ENCODE data around the gene TGM1. TPM values are rescaled to one million over a fixed set of nuclear protein-coding genes. Genes with fewer than 3 reads are reported as not detected.

Gene TGM1
- total RNA-seq, 4 donors from 2014 or later, result 0.52 to 3.3 (median 1.6) TPM

DNA sequence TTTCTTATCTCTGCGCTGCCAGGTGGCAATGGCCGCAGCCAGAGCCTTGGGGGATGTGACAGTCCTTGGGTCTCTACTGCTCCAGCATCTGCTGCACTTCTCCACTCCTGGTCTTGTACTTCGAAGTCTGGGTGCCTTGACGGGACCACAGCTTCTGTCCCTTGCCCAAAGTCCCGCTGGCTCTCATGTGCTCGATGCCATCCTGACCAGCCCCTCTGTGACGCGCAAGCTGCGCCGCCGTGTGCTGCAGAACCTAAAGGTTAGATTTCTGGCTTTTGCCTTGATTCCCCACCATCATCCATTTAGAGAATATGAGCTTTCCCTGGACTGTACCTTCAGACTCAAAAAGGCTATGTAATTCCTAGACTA is 41.0 kb upstream of the TGM1 start:
- Histone ChIP-seq H3K9me3 (no peaks in the 10 kb centered on the region), H3K27ac (replicated peaks in 1 of 4) (no peak overlapping the region), H3K36me3 (peaks cover 54 to 69% (median 65%) of the 10 kb centered on the region in 4 donors), H3K27me3 (no peaks in the 10 kb centered on the region), H3K4me1 (peaks cover 14 to 38% (median 27%) of the 10 kb centered on the region in 4 donors), H3K4me3 (no peak overlapping the region)
- TF ChIP-seq EP300 (IDR thresholded peaks at IDR 0.05), result no peak
- intact Hi-C loops (cut with DNase I), result no loop called here
- no peak for DNase-seq (ENCODE audit: extremely low spot score)
- WGBS, result 94% methylated on average over 11 of the region's 11 CpGs

GRCh38 chr14:24300326-24300980 is 37.5 kb upstream of the TGM1 start:
- Histone ChIP-seq H3K27ac (replicated peaks in 1 of 4) (peak overlapping the region; percentile 77 to 88 (median 84)), H3K4me1 (peaks cover 19 to 47% (median 34%) of the 10 kb centered on the region in 4 donors), H3K9me3 (no peaks in the 10 kb centered on the region), H3K4me3 (peak overlapping the region; percentile 73 to 91 (median 80)), H3K36me3 (peaks cover 44 to 57% (median 53%) of the 10 kb centered on the region in 4 donors), H3K27me3 (no peaks in the 10 kb centered on the region)
- DNase-seq (ENCODE audit: extremely low spot score), result no peak
- intact Hi-C loops (cut with DNase I), result no loop called here
- TF ChIP-seq POLR2A (IDR thresholded peaks at IDR 0.05; ENCODE audit: low read depth) (no peak), CTCF (IDR thresholded peaks at IDR 0.05) (no peak)
- 33% methylated on average over 16 of the region's 16 CpGs for WGBS

- Histone ChIP-seq H3K27ac (replicated peaks in 1 of 4) (peak within 1 kb of the TSS; percentile 77 to 88 (median 84)), H3K4me3 (peak within 1 kb of the TSS; percentile 73 to 91 (median 80)), H3K36me3 (peaks cover 40 to 54% (median 49%) of the 10 kb centered on the region in 4 donors), H3K27me3 (no peaks in the 10 kb centered on the region), H3K4me1 (peaks cover 19 to 47% (median 34%) of the 10 kb centered on the region in 4 donors), H3K9me3 (no peaks in the 10 kb centered on the region)
- TF ChIP-seq POLR2A (IDR thresholded peaks at IDR 0.05; ENCODE audit: low read depth) (no peak), EP300 (IDR thresholded peaks at IDR 0.05) (no peak), CTCF (IDR thresholded peaks at IDR 0.05) (peak in 1 of 3 experiments; percentile 26), POLR2AphosphoS5 (IDR thresholded peaks at IDR 0.05) (peak; percentile 93 to 96)
- 1% methylated on average over 41 of the region's 75 CpGs for WGBS
- intact Hi-C loops (cut with DNase I), result loop anchor here (2.0 kb wide), 1 partner anchor 57 kb away; the partner anchor contains the start of gene TINF2
- DNase-seq (ENCODE audit: extremely low spot score), result peak; percentile 98
Measured at GRCh38 chr14:24299255-24300191, 36.5 kb upstream of the TGM1 start, which contains the start of the genes DHRS1 and NOP9. DHRS1 (minus strand) TSS chr14:24299780; CDS start chr14:24299106, 674 bp downstream. NOP9 (plus strand) TSS chr14:24299850; CDS start chr14:24299955, 105 bp downstream.

- peak overlapping the region; percentile 77 to 88 (median 84) for H3K27ac ChIP-seq (replicated peaks in 1 of 4)
Measured at GRCh38 chr14:24298892-24299254, 35.9 kb upstream of the TGM1 start.

More at GRCh38 chr14:24298892-24299254, 35.9 kb upstream of the TGM1 start:
- Histone ChIP-seq H3K36me3 (peaks cover 33 to 53% (median 43%) of the 10 kb centered on the region in 4 donors), H3K4me1 (peaks cover 19 to 47% (median 34%) of the 10 kb centered on the region in 4 donors), H3K9me3 (no peaks in the 10 kb centered on the region), H3K4me3 (peak overlapping the region; percentile 73 to 91 (median 80)), H3K27me3 (no peaks in the 10 kb centered on the region)
- WGBS, result 45% methylated on average over 7 of the region's 7 CpGs
- no peak for DNase-seq (ENCODE audit: extremely low spot score)
- TF ChIP-seq POLR2AphosphoS5 (IDR thresholded peaks at IDR 0.05) (no peak), CTCF (IDR thresholded peaks at IDR 0.05) (no peak), EP300 (IDR thresholded peaks at IDR 0.05) (no peak), POLR2A (IDR thresholded peaks at IDR 0.05; ENCODE audit: low read depth) (no peak)
- intact Hi-C loops (cut with DNase I), result loop anchor here (2.0 kb wide), 1 partner anchor 56 kb away; the partner anchor contains the start of gene TINF2
